ENCODE results near the gene GRM8. TPM values are rescaled to one million over a fixed set of nuclear protein-coding genes. Genes with fewer than 3 reads are reported as not detected.

Gene GRM8
- total RNA-seq, 1 donor from 2014 or later = not detected

DNA sequence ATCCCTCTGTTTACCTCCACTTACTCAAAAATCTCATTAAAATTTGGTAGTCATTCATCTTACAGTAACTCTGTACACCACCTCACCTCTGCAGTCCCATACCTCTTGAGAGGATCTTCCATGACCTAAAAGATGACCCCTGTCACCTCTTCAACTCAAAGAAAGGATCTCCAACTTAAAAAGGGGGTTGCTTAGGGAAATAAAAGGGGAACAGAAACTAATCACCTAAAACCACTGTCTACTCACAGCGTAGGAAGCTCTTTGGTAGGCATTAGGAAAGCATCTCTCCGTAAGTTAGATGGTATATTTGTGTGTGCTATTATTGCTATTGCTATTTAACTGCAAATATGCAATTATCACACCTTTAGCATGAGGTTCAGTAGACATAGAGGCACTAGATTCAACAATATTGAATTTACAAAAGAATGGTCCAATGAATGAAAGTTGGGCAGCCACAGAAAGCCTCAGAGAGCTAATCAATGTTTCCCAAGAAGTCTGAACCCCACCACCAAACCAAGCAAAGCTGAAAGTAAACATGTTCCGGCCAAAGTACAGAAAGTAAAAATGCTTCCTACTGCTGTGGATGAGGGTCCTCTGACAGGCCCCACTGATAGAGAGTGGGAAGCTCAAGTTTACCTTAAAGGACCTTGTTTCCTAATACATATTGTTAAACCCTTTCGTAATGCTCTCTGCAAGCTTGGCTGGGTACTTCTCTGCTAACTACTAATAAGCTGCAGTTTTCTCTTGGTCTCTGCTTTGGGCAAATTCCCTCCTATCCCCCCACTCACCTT is 105.8 kb downstream of the GRM8 start:
- DNase-seq = no peak

DNA sequence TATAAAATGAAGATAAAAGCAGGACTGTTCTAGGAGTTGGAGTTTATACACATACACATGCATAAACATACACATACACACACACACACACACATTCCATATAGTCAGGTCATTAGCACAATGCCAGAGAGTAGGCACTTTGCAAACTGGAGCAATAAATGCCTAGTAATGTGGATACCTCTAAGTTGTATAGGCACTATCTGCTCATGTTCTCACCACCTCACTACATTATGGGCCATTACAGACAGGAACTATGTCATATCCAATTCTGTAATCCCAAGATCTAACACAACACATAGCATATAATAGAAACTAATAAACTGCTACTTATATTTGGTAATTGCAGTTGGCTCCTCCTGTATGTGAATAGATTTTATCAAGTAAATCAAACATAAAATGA is 115.6 kb downstream of the GRM8 start:
- DNase-seq = no peak

DNA sequence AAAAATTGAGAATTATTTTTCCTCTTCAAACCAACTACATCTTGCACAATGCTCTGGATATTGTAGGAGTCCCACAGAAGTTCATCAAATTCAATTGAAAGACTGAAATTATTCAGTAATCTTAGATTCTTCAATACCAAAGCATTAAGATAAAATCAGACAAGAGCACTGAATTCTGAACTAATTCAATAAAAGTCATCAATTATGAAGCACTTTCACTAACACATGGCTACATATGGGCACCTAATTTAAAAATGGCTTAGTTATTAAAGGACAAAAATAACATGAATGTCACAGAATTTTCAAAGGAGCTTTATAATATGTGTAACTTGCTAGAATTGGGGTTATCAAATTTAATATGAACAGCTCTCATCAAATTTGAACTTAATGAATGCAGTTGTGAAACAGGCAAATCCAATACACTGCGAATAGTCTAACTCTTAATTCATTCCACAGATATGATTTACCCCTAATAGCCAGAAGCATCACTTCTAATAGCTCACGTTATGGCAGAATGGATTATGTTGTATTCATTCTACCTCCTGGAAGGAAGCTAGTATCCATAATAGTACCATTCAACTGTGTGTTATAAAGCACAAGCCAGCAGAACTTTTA is 116.8 kb downstream of the GRM8 start:
- DNase-seq = no peak

DNA sequence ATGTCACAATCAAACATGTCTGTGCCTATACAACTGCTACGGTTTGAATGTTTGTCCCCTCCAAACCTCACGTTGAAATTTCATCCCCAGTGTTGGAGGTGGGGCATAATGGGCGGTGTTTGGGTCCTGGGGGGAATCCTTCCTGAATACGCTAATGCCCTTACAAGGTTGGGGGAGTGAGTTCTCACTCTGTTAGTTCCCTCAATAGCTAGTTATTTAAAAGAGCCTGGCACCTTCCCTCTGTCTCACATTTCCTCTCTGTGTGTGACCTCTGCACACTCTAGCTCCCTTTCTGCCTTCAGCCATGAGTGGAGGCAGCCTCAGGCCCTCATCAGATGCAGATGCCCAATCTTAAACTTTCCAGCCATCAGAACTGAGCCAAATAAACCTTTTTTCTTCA is 129.5 kb downstream of the GRM8 start:
- no peak for DNase-seq

DNA sequence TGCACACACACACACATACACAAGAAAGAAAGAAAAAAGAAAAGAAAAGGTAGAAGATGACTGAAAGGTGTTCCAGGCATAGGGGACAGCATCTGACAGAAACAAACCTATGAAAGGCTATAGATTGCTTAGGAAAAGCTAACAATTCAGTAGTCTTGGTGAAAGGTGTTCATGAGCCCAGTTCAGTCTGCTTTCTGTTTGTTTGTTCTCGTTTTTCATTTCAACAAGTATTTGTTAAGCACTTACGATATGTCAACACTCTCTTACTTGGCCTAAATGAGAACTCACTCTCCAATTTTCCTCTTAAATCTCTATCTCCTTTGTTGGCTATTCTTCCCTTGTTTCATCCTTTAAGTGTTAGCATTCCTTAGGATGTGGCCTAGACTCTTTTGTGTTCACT is 133.2 kb downstream of the GRM8 start:
- DNase-seq = no peak

DNA sequence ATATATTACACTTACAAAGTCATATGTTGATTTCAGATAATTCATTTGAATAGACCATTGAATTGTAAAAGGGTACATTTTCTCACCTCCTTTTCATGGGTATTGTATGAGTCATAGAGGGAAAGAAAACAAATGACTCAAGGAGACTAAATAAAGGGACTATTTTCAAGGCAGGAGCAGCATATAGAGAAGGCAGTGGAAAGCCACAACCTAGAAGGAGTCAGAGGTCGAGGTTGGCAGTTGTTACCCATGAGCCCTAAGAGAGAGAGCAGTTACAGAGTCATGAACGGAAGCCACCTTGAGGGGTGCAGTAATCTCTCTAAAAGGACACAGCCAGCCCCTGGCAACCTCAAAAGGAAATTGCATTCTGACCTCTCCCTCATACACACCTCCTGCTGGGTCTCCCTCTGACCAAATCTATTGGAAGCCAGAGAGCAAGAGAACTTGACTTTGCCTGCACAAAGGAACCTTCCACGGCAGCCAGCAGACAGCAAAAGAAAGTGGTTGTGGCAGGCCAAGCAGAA is 137.9 kb downstream of the GRM8 start:
- DNase-seq = no peak

DNA sequence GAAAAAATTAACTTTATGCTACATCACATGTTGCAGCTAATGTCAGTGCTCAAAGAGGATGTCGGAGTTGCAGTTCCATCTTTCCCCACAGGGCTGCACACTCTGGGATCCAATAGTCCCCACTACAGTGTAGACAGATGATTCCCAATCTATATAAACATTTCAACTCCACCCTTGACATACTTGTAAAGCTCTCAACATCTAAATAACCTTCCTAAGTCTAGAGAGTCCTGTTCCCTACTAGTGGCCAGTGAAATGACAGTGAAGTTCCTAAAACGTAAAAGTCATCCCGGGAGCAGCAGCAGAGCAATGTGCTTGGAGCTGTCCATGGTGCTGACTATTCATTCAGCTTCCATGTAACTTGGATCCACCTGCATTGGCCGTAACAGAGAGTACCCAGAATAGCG is 145.1 kb downstream of the GRM8 start:
- DNase-seq = peak; percentile 62

DNA sequence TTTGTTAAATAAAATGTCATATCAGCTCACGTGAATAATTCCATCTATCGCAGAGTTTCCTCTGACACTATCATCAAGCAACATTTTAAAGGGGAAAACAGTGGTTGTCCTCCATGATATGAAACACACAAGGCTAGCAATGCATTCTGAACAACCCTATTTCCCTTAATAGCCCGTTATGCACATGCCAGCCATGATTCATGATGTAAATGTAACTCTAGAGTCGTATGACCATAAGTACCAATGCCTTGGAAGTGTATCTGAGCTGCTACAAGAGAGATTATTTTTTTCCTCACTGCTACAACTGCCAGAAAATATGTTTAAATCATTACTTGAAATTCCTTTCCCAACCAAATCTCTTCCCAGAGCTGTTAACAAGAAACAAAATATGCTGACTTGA is 159.4 kb downstream of the GRM8 start:
- DNase-seq = no peak

DNA sequence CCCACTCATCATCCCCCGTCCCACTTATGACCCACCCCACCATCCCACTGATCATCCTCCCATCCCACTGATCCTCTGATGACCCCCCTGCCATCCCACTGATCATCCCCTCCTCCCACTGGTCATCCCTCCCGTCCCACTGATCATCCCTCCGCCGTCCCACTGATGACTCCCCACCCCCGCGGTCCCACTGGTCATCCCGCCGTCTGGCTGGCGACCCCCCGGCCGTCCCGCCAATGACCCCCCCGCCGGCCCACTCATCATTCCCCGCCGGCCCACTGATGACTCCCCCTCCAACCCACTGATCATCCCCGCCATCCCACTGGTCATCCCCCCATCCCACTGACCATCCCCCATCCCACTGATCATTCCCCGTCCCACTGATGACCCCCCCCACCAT is 161.1 kb downstream of the GRM8 start:
- no peak for DNase-seq

DNA sequence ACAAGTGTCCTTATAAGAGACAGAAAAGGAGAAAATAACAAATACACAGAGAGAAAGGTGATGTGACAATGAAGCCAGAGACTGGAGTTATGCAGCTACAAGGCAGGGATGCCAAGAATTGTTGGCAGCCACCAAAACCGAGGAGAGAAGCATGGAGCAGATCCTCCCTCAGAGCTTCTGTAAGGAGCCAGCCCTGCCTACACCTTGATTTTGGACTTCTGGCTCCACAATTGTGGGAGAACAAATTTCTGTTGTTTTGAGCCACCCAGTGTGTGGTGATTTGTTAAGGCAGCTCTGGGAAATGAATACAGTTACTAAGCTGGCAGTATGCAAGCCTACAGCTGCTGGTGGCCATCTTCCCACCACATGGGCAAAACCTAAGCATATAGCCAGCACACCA is 163.6 kb downstream of the GRM8 start:
- no peak for DNase-seq

DNA sequence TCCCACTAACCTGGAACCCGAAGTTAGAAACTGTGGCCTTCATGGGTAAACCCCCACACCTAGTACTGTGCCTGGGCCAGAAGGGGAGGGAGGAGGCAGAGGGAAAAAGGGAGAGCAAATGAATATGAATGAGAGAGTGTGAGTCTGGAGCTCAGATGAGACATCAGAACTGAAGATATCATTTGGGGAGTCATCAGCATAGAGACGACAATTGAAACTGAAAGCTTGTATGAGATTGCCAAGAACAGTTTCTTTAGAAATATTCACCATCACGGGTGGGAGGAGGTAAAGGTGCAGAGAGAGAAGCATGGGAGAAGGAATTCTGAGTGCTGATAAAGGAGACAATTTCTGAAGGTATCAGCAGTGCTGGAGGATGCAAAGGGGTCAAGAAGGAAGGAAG is 171.2 kb downstream of the GRM8 start:
- DNase-seq = no peak

DNA sequence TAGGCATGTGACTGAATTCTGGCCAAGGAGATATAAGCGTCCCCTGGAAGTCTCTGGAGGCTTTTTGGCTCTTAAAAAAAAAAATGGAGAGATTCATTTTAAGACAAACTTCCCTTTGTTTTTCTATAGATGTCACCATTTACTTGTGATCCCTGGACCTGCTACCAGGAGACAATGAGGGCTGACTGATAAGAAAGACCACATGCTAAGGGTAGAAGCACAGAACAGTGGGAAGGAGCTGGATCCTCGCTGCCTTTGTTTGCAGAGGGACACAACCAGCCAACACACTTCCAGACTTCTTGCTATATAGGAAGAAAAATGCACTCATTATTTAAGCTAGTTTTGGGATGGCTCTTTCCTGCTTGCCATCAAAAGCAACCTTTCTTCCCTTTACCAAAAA is 172.2 kb downstream of the GRM8 start:
- no peak for DNase-seq

DNA sequence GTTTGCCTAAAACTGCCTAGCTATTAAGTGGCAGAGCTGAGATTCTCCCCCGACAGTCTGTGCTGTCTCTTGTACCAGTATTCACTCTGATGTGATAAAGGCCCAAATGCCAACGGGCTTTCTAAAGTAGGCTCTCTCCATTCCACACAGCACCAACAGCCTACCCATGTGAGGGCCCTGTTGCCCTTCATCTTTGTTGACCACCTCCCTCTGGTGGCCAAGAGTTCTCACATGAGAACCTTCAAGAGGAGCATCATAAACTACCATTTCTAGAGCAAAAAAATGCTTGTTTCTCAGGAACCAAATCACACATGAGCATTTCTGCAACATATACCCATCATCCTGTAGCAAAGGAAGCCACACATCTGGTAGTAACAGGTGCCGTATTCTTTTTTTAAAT is 185.8 kb downstream of the GRM8 start:
- DNase-seq = no peak

DNA sequence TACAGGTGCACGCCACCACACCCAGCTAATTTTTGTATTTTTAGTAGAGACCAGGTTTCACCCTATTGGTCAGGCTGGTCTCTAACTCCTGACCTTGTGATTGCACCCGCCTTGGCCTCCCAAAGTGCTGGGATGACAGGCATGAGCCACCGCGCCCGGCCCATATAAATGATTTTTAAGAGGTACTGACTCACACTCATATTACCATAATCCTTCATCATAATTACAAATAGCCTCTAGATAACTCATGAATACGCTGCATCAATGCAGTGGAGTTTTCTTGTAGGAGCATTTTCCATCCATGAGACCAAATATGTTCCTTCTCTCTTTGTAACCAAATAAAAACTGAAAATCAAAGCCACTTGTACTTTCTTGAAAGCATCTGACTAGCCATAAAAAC is 193.3 kb downstream of the GRM8 start:
- no peak for DNase-seq

DNA sequence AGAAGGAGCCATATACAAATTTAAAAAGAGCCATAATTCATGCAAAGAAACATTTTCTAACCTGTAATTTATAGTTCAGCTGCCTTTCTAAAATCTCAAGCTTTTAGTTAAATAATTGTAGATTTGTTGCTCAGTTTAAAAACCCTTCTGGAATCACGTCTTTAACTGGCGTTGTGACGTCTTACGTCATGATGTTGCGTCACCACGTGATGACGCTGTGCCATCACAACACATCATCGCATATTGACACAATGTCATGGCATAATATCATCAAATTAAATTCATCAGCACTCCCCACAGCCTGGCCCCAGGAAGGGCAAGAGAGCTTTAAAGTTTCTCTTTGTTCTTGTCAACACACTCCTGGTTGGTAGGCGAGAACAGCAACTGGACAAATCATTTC is 194.8 kb downstream of the GRM8 start:
- no peak for DNase-seq

DNA sequence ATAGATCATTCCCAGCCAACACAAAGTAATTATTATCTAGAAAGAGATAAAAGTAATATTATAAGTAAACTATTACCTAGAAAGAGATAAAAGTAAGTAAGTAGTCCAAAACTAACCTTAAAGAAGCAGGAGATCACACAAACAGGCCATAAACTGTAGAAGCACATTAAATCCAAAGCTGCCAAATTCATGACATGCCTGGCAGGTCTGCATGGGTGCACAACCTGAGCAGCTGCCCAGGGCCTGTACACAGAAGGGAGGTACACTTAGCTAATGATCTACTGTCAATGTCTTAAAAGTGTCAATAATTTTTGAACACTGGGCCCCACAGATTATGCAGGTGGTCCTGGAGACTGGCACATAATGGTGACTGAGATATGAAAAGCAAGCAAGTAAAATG is 196.5 kb downstream of the GRM8 start:
- no peak for DNase-seq

DNA sequence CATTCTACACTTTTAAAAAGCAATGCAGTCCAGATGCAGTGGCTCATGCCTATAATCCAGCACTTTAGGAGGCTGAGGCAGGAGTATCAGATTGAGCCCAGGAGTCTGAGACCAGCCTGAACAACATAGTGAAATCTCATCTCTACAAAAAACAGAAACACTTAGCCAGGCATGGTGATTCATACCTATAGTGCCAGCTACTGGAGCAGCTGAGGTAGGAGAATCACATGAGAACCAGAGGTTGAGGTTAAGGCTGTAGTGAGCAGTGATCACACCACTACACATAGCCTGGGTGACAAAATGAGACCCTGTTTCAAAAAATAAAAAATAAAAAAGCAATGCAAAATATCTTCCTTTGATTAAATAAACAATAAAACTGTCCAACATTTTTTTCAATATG is 205.2 kb downstream of the GRM8 start:
- DNase-seq = no peak

DNA sequence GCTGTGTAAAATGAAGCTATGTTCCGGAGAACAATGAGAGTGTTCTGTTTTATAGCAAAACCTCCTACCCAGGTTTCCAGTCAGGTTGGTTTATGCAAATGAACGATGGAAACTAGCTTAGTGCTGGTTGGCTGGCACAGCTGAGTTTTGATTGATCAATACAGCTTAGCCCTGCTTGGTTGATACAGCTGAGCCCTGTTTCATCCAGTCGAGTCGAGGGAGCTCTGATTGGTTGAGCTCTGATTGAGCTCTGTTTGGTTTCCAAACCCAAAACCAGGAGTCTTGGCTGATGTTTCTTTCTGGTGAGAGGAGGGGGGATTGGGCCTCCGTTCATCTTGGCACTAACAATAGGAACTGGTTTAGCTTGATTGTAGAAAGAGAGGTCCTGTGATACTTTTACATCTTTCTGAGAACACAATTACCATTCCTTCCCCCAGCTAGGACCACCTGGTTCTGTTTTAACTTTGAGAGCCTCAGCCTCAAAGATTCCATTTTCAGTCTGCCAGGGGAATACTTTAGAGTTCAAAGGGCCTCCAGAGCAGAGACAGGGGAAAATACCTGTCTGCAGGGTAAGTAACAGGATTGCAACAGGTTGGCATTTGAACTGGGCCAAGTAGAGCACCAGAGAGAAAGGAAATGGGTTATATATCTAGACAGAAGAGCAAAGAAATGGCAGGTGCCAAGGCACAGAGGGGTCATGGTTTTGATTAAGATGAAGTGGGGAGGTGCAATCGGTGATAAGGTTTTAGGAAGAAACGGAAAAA is 210.9 kb downstream of the GRM8 start:
- DNase-seq = no peak

DNA sequence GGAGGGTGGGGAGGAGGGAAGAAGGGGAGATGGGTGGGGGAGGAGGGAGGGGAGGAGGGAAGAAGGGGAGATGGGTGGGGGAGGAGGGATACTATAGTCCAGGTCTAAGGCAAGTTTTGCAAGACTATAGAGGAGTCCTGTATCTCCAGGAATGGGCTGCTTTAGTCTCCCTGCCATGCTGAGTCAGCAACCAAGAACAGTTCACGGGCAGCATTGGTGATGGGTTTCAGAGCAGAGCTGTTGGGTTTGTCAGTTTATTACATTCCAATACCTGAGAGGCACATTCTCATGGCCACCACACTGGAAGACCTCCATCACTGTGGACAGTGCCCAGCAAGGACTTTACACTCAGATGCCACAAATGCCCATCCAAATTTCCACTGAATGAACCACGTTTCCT is 212.7 kb downstream of the GRM8 start:
- no peak for DNase-seq

DNA sequence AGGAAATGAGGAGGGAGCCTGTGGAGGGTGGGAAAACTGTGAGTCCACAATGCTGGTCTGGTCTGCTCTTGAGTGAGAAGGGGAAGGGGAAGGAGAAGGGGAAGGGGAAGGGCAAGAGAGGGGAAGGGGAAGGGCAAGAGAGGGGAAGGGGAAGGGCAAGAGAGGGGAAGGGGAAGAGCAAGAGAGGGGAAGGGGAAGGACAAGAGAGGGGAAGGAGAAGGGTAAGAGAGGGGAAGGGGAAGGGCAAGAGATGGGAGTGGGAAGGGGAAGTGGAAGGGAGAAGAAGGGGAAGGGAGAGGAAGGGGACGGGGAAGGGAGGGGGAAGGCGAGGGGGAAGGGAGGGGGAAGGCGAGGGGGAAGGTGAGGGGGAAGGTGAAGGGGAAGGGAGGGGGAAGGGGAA is 213.2 kb downstream of the GRM8 start:
- no peak for DNase-seq

DNA sequence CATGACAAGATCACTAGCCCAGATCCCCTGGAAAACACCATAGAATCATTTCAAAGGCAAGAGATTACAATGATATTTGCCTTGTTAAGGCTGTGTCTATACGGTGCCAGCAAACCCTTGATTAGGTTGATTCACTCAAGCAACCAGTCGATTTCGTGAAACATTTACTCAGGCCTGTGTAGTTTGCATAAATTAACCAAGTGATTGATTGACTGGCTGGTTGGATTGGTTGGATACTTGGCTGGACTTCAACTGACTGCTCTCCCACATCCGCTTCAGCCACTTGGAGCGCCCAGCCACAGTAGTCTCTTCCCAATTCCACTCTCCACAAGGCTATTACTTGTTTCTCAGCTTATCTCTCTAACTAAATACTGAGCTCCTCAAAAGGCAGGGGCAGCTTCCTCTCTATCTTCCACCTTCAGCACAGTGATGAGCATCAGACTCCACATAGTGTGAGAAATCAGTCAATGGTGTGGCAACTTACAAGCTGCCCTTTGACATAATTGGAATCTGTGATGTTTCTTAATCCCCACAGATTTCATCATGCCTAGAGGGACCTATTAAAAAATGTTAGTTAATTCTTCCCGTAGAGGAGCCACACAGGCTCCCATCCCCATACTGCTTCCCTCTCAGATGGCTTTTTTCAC is 217.4 kb downstream of the GRM8 start:
- no peak for DNase-seq

DNA sequence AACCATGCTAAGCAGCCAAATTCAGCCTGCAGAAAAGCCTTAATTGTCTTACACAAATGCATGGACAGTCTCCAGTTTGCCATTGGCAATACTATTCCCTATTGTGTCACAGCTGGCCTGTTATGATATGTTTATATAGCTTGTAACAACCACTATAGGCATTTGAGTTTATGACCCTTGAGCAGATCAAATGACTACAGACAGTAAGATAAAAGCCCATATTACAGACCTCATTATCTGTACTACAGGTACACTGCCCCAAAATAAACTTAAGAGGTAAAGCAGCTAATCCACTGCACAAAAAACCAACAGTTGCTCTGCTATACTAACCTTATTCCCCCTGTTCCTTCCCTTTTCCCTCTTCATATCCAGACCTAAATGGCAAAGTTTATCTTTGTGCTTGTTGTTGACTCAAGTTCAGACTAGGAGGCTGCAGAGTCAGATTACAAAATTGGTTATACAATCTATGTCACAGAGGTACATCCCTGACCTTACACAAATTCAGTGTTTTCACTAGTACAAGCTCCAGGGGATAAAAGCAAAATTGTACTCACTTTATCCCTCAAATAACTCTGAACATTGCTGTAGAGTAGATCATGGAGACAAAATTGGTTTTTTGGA is 218.4 kb downstream of the GRM8 start:
- DNase-seq = no peak

DNA sequence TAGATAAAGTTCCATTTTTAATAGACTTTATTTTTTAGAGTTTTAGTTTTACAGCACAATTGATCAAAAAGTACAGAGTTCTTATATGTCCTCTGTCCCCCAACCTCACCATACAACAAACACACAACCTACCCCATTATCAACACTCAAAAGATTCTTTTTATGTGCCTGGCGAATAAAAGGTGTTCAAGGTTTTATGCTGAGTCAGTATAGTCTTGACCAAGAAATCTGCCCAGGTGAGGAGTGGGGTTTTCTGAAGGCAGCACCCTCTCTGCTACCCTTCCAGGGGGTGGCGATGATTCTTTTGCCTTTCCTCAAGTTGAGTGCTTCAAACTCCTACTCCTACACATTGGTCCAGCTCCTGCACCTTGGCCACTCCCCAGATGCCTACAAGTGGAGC is 222.9 kb downstream of the GRM8 start:
- DNase-seq = no peak

Data from dermis blood vessel endothelial cell (primary cell).